ENCODE data around the gene SCUBE3. TPM values are rescaled to one million over a fixed set of nuclear protein-coding genes. Genes with fewer than 3 reads are reported as not detected.

SCUBE3 gene
- total and polyA plus RNA-seq, 2 of the 8 experiments (the other 6 are each of a cell fraction or from before 2014, with no cell fraction given), result 0.80 to 1.0 TPM

DNA sequence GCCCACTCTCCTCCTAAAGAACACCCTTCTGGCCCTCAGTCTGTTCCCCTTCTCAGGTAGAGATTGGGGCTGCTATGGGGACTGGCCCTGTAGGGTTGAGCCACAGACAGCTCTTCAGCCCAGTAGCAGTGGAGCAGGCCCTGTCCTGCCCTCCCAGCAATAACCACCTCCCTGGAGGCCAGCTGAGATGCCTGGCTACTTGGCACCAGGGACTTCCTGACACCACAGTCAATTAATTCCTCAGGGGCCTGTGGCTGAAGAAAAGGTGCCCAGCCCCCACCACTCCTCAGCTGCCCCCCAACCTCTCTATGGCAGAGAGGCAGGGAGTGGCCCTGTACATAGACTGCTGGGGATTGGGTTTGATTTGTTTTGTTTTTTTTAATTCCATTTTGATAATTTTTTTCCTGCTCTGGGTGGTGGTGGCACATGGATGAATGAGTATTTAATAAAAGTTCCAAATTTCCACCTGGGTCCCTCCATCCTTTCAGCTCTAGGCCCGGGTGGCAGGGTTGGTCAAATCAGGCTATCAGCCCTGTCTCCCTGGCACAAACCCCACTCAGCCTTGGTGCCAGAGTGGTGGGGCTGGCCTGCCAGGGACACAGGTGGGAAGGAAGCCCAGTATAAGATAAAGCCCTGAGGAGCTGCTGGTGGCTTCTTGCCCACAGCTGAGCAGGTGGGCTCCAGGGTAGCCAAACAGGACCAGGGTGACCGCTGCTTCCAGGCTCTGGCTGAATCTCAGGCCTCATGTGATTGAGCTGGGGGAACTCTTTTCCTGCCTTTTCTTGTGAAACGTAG is 82.0 kb downstream of the SCUBE3 start:
- no peak overlapping the region for H2AFZ ChIP-seq (ENCODE audit: low read length)
- no peak overlapping the region for H3K23ac ChIP-seq (ENCODE audit: insufficient read length)
- H3K9ac ChIP-seq (replicated peaks in 1 of 4; ENCODE audit: extremely low read depth in 1 of 4, low read depth in 3 of 4, low read length in 3 of 4), result no peak overlapping the region
- no peak overlapping the region for H4K5ac ChIP-seq (ENCODE audit: insufficient read length, low read depth, low read length)
- H2BK20ac ChIP-seq (ENCODE audit: low read length), result no peak overlapping the region
- no peak overlapping the region for H2BK12ac ChIP-seq (ENCODE audit: low read depth, low read length)
- no peaks in the 10 kb centered on the region for H4K20me1 ChIP-seq (replicated peaks in 1 of 2; ENCODE audit: control insufficient read depth in 1 of 2, insufficient read depth in 2 of 2, low read length in 2 of 2)
- no peak overlapping the region for H2BK5ac ChIP-seq (ENCODE audit: low read depth, low read length)
- no peak overlapping the region for H3K27ac ChIP-seq (ENCODE audit: low read depth, low read length)
- H3K4me1 ChIP-seq (replicated peaks in 1 of 4; ENCODE audit: control insufficient read depth in 3 of 4, insufficient read depth in 4 of 4, low read length in 3 of 4), result peaks cover 0 to 10% (median 7%) of the 10 kb centered on the region in 4 experiments; a peak in 6 of 7 replicates
- H3K23me2 ChIP-seq (ENCODE audit: low read depth, low read length), result no peaks in the 10 kb centered on the region; the same call in 1 of the 2 replicates
- H3K27me3 ChIP-seq (replicated peaks in 1 of 4; ENCODE audit: control insufficient read depth in 3 of 4, extremely low read depth in 1 of 4, insufficient read depth in 3 of 4, low read length in 3 of 4), result no peaks in the 10 kb centered on the region
- no peak overlapping the region for H2BK15ac ChIP-seq (ENCODE audit: low read length)
- no peak overlapping the region for H4K91ac ChIP-seq (replicated peaks; ENCODE audit: insufficient read length, low read length)
- no peak overlapping the region for H3K4me2 ChIP-seq (ENCODE audit: insufficient read depth in 1 of 2, low read depth in 2 of 2, low read length in 2 of 2)
- H3K18ac ChIP-seq (ENCODE audit: extremely low read depth, low read length), result no peak overlapping the region
- no peak overlapping the region for H3K56ac ChIP-seq (replicated peaks; ENCODE audit: insufficient read length, low read depth, low read length)
- no peak overlapping the region for H3K4me3 ChIP-seq (ENCODE audit: extremely low read depth in 1 of 4, insufficient read depth in 2 of 4, low read depth in 3 of 4, low read length in 4 of 4)
- H3K9me3 ChIP-seq (ENCODE audit: insufficient read depth in 2 of 2, low read depth in 1 of 2, low read length in 1 of 2), result no peaks in the 10 kb centered on the region
- DNase-seq (ENCODE audit: low read depth in 1 of 2, low spot score in 2 of 2), result no peak
- H3K4ac ChIP-seq (replicated peaks; ENCODE audit: insufficient read length, low read depth, low read length), result no peak overlapping the region
- H3K79me2 ChIP-seq (ENCODE audit: control insufficient read depth in 1 of 2, insufficient read depth in 2 of 2, low read length in 2 of 2), result no peaks in the 10 kb centered on the region
- CTCF ChIA-PET (ENCODE audit: partially characterized antibody), result interaction anchor here (0.6 to 20.6 kb wide), 21 partner anchors 7 to 1472 kb away, joined by 3 to 358 read pairs (median 10); partner anchors contain the start of genes FANCE, PPARD and RPL10A
- POLR2A ChIA-PET (ENCODE audit: partially characterized antibody), result interaction anchor here (0.9 to 6.5 kb wide), 8 partner anchors 8 to 202 kb away, joined by 3 to 40 read pairs (median 5); partner anchors contain the start of genes RPL10A and ZNF76
- H3K36me3 ChIP-seq (ENCODE audit: control insufficient read depth in 2 of 4, insufficient read depth in 4 of 4, low read length in 3 of 4), result peaks cover 0 to 4% (median 3%) of the 10 kb centered on the region in 4 experiments; a peak in 5 of 8 replicates
- H2BK120ac ChIP-seq (replicated peaks; ENCODE audit: low read depth, low read length), result no peak overlapping the region
- H4K8ac ChIP-seq (ENCODE audit: extremely low read depth, insufficient read depth, low read length), result no peak overlapping the region
- FAIRE-seq, result no peak
- H3K14ac ChIP-seq (ENCODE audit: insufficient read length), result no peak overlapping the region
- H2AK5ac ChIP-seq (ENCODE audit: low read depth, low read length), result no peak overlapping the region
- WGBS, 2 experiments (ENCODE audit: extremely low coverage in 1 of 2, insufficient coverage in 1 of 2, insufficient read length in 1 of 2, insufficient replicate concordance in 2 of 2, low coverage in 1 of 2, low lambda C conversion rate in 2 of 2, missing lambda C conversion rate in 1 of 2), result 55% methylated on average over 3 of the region's 3 CpGs; no CpG with 5 or more reads in 1 of the 2 experiments
- no peaks in the 10 kb centered on the region; the same call in 1 of the 2 replicates for H3K79me1 ChIP-seq (ENCODE audit: low read depth, low read length)
- TF ChIP-seq CEBPB (IDR thresholded peaks at IDR 0.05; ENCODE audit: low read depth, low read length) (no peak), POU5F1 (IDR thresholded peaks at IDR 0.05; ENCODE audit: low read depth, low read length) (no peak), TCF12 (IDR thresholded peaks at IDR 0.05; ENCODE audit: low read depth, low read length) (no peak), TEAD4 (IDR thresholded peaks at IDR 0.05; ENCODE audit: low read depth, low read length) (no peak), MAFK (IDR thresholded peaks at IDR 0.05; ENCODE audit: low read depth, low read length) (no peak), SAP30 (IDR thresholded peaks at IDR 0.05; ENCODE audit: insufficient read depth, insufficient replicate concordance, low read length) (no peak), SIN3A (conservative IDR thresholded peaks at IDR 0.05 in 1 of 2, IDR thresholded peaks at IDR 0.05 in 1 of 2; ENCODE audit: low read depth in 1 of 2, low read length in 2 of 2) (no peak), RNF2 (IDR thresholded peaks at IDR 0.05; ENCODE audit: borderline replicate concordance, low read depth, low read length, missing control alignments, poor library complexity, severe bottlenecking) (no peak), FOSL1 (IDR thresholded peaks at IDR 0.05; ENCODE audit: insufficient read depth, low read depth, low read length) (no peak), HDAC2 (IDR thresholded peaks at IDR 0.05; ENCODE audit: borderline replicate concordance in 1 of 2, low read depth in 2 of 2, low read length in 2 of 2) (no peak)

All from H1 (cell line).